NT2/D1 (cell line): ENCODE measurements around the gene LILRB5.
"Not testable (repeated sequence)": the region's sequence is repeated elsewhere in the genome, so short reads cannot be mapped to it uniquely, and the experiment has no call there.

Experiments
- DNase-seq: peaks from one replicate; pipeline ENCODE4 v3.0.0-alpha.2; 2011; ENCODE audit warnings: low read depth, low spot score
- H3K27me3 ChIP-seq: 2 replicates; pipeline ENCODE4 v1.6.0; 2011; ENCODE audit warnings: mild to moderate bottlenecking; ENCODE audit not compliant: insufficient read length, insufficient read depth
- H3K36me3 ChIP-seq: 2 replicates; pipeline ENCODE4 v1.6.1; 2011; ENCODE audit warnings: mild to moderate bottlenecking, low read length, mixed read lengths; ENCODE audit not compliant: insufficient read depth, insufficient read length
- H3K4me1 ChIP-seq: 2 replicates; pipeline ENCODE4 v1.5.1; 2011; ENCODE audit not compliant: insufficient read depth, insufficient read length
- H3K4me3 ChIP-seq: 2 replicates; pipeline ENCODE4 v1.5.1; 2011; ENCODE audit warnings: low read depth; ENCODE audit not compliant: insufficient read length
- H3K9ac ChIP-seq: 2 replicates; pipeline ENCODE4 v1.6.0; 2011; ENCODE audit warnings: low read depth; ENCODE audit not compliant: insufficient read length
- H3K9me3 ChIP-seq: 2 replicates; pipeline ENCODE4 v1.5.1; 2011; ENCODE audit warnings: mild to moderate bottlenecking, low read length; ENCODE audit not compliant: insufficient read depth
- SUZ12 ChIP-seq: IDR thresholded peaks from 2 replicates; pipeline ENCODE4 v1.6.1; 2011; ENCODE audit not compliant: insufficient read length, insufficient read depth; ENCODE audit errors: extremely low read depth
- YY1 ChIP-seq: IDR thresholded peaks from 2 replicates; pipeline ENCODE4 v1.6.1; 2011; ENCODE audit not compliant: insufficient read length, insufficient read depth
- ZNF274 ChIP-seq: IDR thresholded peaks from 2 replicates; pipeline ENCODE4 v1.6.1; 2011; ENCODE audit warnings: mild to moderate bottlenecking, low read depth, low read length

LILRB5 gene

GRCh38 chr19:54294539-54294938 lies 37.5 kb upstream of the LILRB5 start:
- Histone ChIP-seq H3K9ac (no peak overlapping the region), H3K4me3 (no peak overlapping the region), H3K36me3 (no peaks in the 10 kb centered on the region), H3K9me3 (peaks cover 8% of the 10 kb centered on the region; the same call in 1 of the 2 replicates), H3K27me3 (peaks cover 37% of the 10 kb centered on the region), H3K4me1 (no peaks in the 10 kb centered on the region)
- DNase-seq: no peak
- TF ChIP-seq ZNF274 (no peak), SUZ12 (no peak), YY1 (no peak)

GRCh38 chr19:54289160-54289559 lies 32.1 kb upstream of the LILRB5 start:
- not testable (repeated sequence) for H3K9ac ChIP-seq, H3K4me3 ChIP-seq, H3K4me1 ChIP-seq, H3K36me3 ChIP-seq, H3K9me3 ChIP-seq, H3K27me3 ChIP-seq, DNase-seq

GRCh38 chr19:54287456-54287855 lies 30.4 kb upstream of the LILRB5 start:
- DNase-seq: no peak
- H3K4me3 ChIP-seq: no peak overlapping the region
- no peak for TF ChIP-seq ZNF274
- TF ChIP-seq SUZ12: no peak
- no peak for TF ChIP-seq YY1
- no peaks in the 10 kb centered on the region for H3K36me3 ChIP-seq
- H3K9ac ChIP-seq: no peak overlapping the region
- H3K27me3 ChIP-seq: no peaks in the 10 kb centered on the region
- H3K4me1 ChIP-seq: peaks cover 2% of the 10 kb centered on the region
- H3K9me3 ChIP-seq: no peaks in the 10 kb centered on the region

GRCh38 chr19:54286283-54286682 lies 29.2 kb upstream of the LILRB5 start:
- H3K36me3 ChIP-seq, H3K9ac ChIP-seq, H3K9me3 ChIP-seq, H3K4me1 ChIP-seq, DNase-seq, H3K27me3 ChIP-seq, H3K4me3 ChIP-seq: not testable (repeated sequence)

GRCh38 chr19:54285427-54286056 lies 28.5 kb upstream of the LILRB5 start:
- H3K36me3 ChIP-seq, H3K27me3 ChIP-seq, H3K9me3 ChIP-seq, H3K4me3 ChIP-seq, DNase-seq, H3K4me1 ChIP-seq, H3K9ac ChIP-seq: not testable (repeated sequence)

GRCh38 chr19:54282686-54283470 lies 25.8 kb upstream of the LILRB5 start:
- H3K9ac ChIP-seq: no peak overlapping the region
- no peak for DNase-seq
- TF ChIP-seq ZNF274 (no peak), SUZ12 (no peak), YY1 (no peak)
- no peaks in the 10 kb centered on the region for H3K36me3 ChIP-seq
- no peak overlapping the region for H3K4me3 ChIP-seq
- H3K4me1 ChIP-seq: peaks cover 2% of the 10 kb centered on the region
- no peaks in the 10 kb centered on the region for H3K9me3 ChIP-seq
- H3K27me3 ChIP-seq: peaks cover 8% of the 10 kb centered on the region

- not testable (repeated sequence) for H3K9me3 ChIP-seq, H3K4me3 ChIP-seq, H3K9ac ChIP-seq, H3K36me3 ChIP-seq, H3K27me3 ChIP-seq, H3K4me1 ChIP-seq, DNase-seq
Observed at GRCh38 chr19:54281729-54282075, 24.6 kb upstream of the LILRB5 start.

GRCh38 chr19:54281007-54281728 lies 24.1 kb upstream of the LILRB5 start, which contains the start of gene LILRB2:
Gene LILRB2 (minus strand): TSS chr19:54281110. CDS start chr19:54280496, 614 bp downstream.
- Histone ChIP-seq H3K27me3 (peaks cover 8% of the 10 kb centered on the region), H3K9me3 (no peaks in the 10 kb centered on the region), H3K36me3 (no peaks in the 10 kb centered on the region), H3K4me3 (no peak within 1 kb of the TSS), H3K9ac (no peak within 1 kb of the TSS), H3K4me1 (peaks cover 2% of the 10 kb centered on the region)
- no peak for DNase-seq
- no peak for TF ChIP-seq SUZ12
- TF ChIP-seq YY1: no peak
- TF ChIP-seq ZNF274: no peak

- not testable (repeated sequence) for DNase-seq, H3K9me3 ChIP-seq, H3K27me3 ChIP-seq, H3K4me1 ChIP-seq, H3K4me3 ChIP-seq, H3K36me3 ChIP-seq, H3K9ac ChIP-seq
Observed at GRCh38 chr19:54280441-54280840, 23.4 kb upstream of the LILRB5 start.

- H3K9ac ChIP-seq, H3K9me3 ChIP-seq, H3K4me1 ChIP-seq, H3K36me3 ChIP-seq, H3K4me3 ChIP-seq, DNase-seq, H3K27me3 ChIP-seq: not testable (repeated sequence)
Observed at GRCh38 chr19:54280025-54280424, 23.0 kb upstream of the LILRB5 start.
